ENCODE results near the gene BANP. TPM values are rescaled to one million over a fixed set of nuclear protein-coding genes. Genes with fewer than 3 reads are reported as not detected.
"Not testable (repeated sequence)": the region's sequence is repeated elsewhere in the genome, so short reads cannot be mapped to it uniquely, and the experiment has no call there.

BANP gene
- total and polyA plus RNA-seq, 4 donors, result 7.4 to 35.6 (median 19.7) TPM

- 83% methylated on average over 27 of the region's 27 CpGs for WGBS, 2 donors
- ATAC-seq (ENCODE audit: low FRiP score); DNase-seq; H3K9me3 ChIP-seq (ENCODE audit: control insufficient read depth, low read length); H3K27ac ChIP-seq (ENCODE audit: low read depth in 1 of 2, low read length in 2 of 2); H3K4me1 ChIP-seq (ENCODE audit: control insufficient read depth in 1 of 2, insufficient read depth in 2 of 2, low read length in 2 of 2); H3K36me3 ChIP-seq (ENCODE audit: control insufficient read depth in 1 of 2, insufficient read depth in 2 of 2, low read length in 1 of 2); H3K4me3 ChIP-seq (ENCODE audit: low read length in 2 of 2); H3K27me3 ChIP-seq (ENCODE audit: control insufficient read depth in 1 of 2, insufficient read depth in 2 of 2, low read length in 1 of 2); intact Hi-C loops (cut with DNase I): not testable (repeated sequence)
Measured at GRCh38 chr16:87914021-87914725, 37.1 kb upstream of the BANP start.

GRCh38 chr16:87914812-87915211 is 36.4 kb upstream of the BANP start:
- H3K36me3 ChIP-seq (ENCODE audit: control insufficient read depth in 1 of 2, insufficient read depth in 2 of 2, low read length in 1 of 2), result no peaks in the 10 kb centered on the region
- no peak overlapping the region for H3K27ac ChIP-seq (ENCODE audit: low read depth in 1 of 2, low read length in 2 of 2)
- no peaks in the 10 kb centered on the region for H3K9me3 ChIP-seq (ENCODE audit: control insufficient read depth, low read length)
- no peaks in the 10 kb centered on the region for H3K27me3 ChIP-seq (ENCODE audit: control insufficient read depth in 1 of 2, insufficient read depth in 2 of 2, low read length in 1 of 2)
- intact Hi-C loops (cut with DNase I), result no loop called here
- no peaks in the 10 kb centered on the region for H3K4me1 ChIP-seq (ENCODE audit: control insufficient read depth in 1 of 2, insufficient read depth in 2 of 2, low read length in 2 of 2)
- H3K4me3 ChIP-seq (ENCODE audit: low read length in 2 of 2), result no peak overlapping the region
- 92 to 94% methylated on average over 25 of the region's 25 CpGs for WGBS, 2 donors
- DNase-seq (no peak), ATAC-seq (ENCODE audit: low FRiP score) (no peak)

DNA sequence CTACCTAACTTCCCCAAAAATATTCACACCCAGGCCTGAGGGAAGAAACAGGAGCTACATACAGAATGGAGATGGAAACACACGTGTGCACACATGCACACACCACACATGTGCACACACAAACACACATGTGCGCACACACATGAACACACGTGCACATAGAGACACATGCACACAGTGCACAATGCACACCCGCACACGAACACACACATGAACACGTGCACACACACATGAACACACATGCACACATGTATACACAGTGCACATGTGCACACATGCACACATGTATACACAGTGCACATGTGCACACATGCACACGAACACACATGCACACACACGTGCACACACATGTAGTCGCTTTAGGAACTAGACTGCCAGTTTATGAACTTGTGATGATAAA is 33.7 kb upstream of the BANP start:
- intact Hi-C loops (cut with DNase I), result no loop called here
- H3K27ac ChIP-seq (ENCODE audit: low read depth in 1 of 2, low read length in 2 of 2), result no peak overlapping the region
- no peaks in the 10 kb centered on the region for H3K9me3 ChIP-seq (ENCODE audit: control insufficient read depth, low read length)
- ATAC-seq (ENCODE audit: low FRiP score), result no peak
- DNase-seq, result no peak
- no peaks in the 10 kb centered on the region for H3K27me3 ChIP-seq (ENCODE audit: control insufficient read depth in 1 of 2, insufficient read depth in 2 of 2, low read length in 1 of 2)
- H3K4me3 ChIP-seq (ENCODE audit: low read length in 2 of 2), result no peak overlapping the region
- 70 to 97% methylated on average over 9 of the region's 9 CpGs for WGBS, 2 donors
- H3K36me3 ChIP-seq (ENCODE audit: control insufficient read depth in 1 of 2, insufficient read depth in 2 of 2, low read length in 1 of 2), result no peaks in the 10 kb centered on the region
- H3K4me1 ChIP-seq (ENCODE audit: control insufficient read depth in 1 of 2, insufficient read depth in 2 of 2, low read length in 2 of 2), result no peaks in the 10 kb centered on the region

DNA sequence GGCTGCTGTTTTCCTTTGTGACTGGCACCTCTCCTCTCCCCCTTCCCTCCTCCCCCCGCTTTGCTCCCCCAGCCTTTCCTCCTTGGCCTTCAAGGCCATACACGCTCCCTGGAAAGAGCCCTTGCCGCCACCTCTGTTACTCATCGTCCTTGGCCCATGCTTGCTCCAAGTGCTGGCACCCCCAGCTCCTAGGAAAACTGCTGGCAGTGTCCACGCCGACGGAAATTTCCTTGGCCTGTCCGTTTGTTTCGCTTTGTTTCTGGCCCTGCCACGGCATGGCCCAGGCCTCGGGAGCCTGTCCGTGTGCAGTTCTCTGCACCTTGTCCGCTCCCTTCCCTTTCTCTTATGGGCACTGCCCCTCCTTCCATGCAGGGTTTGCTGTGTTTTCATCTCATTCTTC is 32.9 kb upstream of the BANP start:
- peak overlapping the region in 1 of 2 donors; percentile 47 for H3K27ac ChIP-seq (ENCODE audit: low read depth in 1 of 2, low read length in 2 of 2)
- DNase-seq, result peak; percentile 90 to 92
- H3K4me1 ChIP-seq (ENCODE audit: control insufficient read depth in 1 of 2, insufficient read depth in 2 of 2, low read length in 2 of 2), result no peaks in the 10 kb centered on the region
- H3K4me3 ChIP-seq (ENCODE audit: low read length in 2 of 2), result no peak overlapping the region
- intact Hi-C loops (cut with DNase I), result no loop called here
- H3K9me3 ChIP-seq (ENCODE audit: control insufficient read depth, low read length), result no peaks in the 10 kb centered on the region
- no peaks in the 10 kb centered on the region for H3K36me3 ChIP-seq (ENCODE audit: control insufficient read depth in 1 of 2, insufficient read depth in 2 of 2, low read length in 1 of 2)
- ATAC-seq (ENCODE audit: low FRiP score), result peak; percentile 83
- WGBS, 2 donors, result 7 to 20% methylated on average over 13 of the region's 13 CpGs
- no peaks in the 10 kb centered on the region for H3K27me3 ChIP-seq (ENCODE audit: control insufficient read depth in 1 of 2, insufficient read depth in 2 of 2, low read length in 1 of 2)

DNA sequence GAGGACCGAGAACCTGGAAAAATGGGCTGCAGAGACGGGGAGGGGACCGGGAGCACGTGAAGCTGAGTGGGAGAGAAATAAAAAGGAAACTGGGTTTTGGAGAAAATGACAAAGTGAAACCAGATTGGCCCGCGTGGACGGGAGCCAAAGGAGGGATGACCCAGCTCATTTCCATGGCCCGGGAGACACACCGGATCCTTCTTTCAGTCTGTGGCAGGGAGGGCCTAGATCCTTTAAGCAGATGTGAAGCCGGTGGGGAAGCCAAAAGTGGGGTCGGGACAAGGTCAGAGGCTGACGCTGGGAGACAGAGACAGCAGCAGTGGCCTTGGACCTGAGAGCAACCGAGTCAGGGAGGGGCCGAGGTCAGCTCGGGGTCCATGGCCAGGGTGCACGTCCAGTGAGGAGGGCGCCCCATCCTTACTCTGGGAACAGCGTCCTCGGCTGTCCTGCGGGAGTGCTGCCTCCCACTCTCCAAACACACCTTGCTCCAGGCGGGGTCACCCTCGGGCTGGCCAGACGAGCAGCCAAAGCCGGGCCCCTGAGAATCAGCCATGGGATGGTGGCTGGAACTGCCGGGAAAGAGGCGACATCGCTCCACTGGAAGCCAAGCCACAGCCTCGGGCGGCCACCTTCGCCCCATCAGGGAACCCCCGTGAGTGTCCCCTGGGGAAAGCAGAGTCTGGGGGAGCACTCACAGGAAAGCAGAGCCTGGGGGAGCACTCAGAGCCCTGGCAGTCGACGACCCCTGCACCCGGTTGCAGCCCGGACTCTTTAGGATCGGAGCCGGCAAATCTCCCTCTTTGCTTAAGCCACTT is 32.2 kb upstream of the BANP start:
- peak; percentile 81 to 87 for DNase-seq
- no peaks in the 10 kb centered on the region for H3K36me3 ChIP-seq (ENCODE audit: control insufficient read depth in 1 of 2, insufficient read depth in 2 of 2, low read length in 1 of 2)
- 73 to 75% methylated on average over 37 of the region's 37 CpGs for WGBS, 2 donors
- intact Hi-C loops (cut with DNase I), result no loop called here
- peak overlapping the region in 1 of 2 donors; percentile 47 for H3K27ac ChIP-seq (ENCODE audit: low read depth in 1 of 2, low read length in 2 of 2)
- no peak overlapping the region for H3K4me3 ChIP-seq (ENCODE audit: low read length in 2 of 2)
- peak; percentile 42 for ATAC-seq (ENCODE audit: low FRiP score)
- no peaks in the 10 kb centered on the region for H3K4me1 ChIP-seq (ENCODE audit: control insufficient read depth in 1 of 2, insufficient read depth in 2 of 2, low read length in 2 of 2)
- no peaks in the 10 kb centered on the region for H3K9me3 ChIP-seq (ENCODE audit: control insufficient read depth, low read length)
- H3K27me3 ChIP-seq (ENCODE audit: control insufficient read depth in 1 of 2, insufficient read depth in 2 of 2, low read length in 1 of 2), result no peaks in the 10 kb centered on the region

DNA sequence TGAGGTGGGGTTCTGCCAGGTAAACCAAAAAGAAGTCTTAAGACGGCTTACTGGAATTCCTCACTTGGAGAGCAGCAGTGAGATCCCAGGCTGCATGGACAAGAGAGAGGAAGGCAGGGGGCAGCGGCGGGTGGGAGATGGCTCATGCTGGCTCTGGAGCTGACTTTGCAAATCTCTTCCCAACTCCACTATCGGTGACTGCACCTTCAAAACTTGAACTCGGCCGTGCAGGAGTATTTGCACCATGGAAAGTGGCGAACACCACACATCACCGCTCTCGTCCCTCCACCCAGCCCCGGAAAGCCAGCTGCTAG is 31.6 kb upstream of the BANP start:
- no peak overlapping the region for H3K4me3 ChIP-seq (ENCODE audit: low read length in 2 of 2)
- no peaks in the 10 kb centered on the region for H3K36me3 ChIP-seq (ENCODE audit: control insufficient read depth in 1 of 2, insufficient read depth in 2 of 2, low read length in 1 of 2)
- H3K9me3 ChIP-seq (ENCODE audit: control insufficient read depth, low read length), result no peaks in the 10 kb centered on the region
- DNase-seq (no peak), ATAC-seq (ENCODE audit: low FRiP score) (no peak)
- intact Hi-C loops (cut with DNase I), result no loop called here
- 91 to 92% methylated on average over 10 of the region's 10 CpGs for WGBS, 2 donors
- H3K4me1 ChIP-seq (ENCODE audit: control insufficient read depth in 1 of 2, insufficient read depth in 2 of 2, low read length in 2 of 2), result no peaks in the 10 kb centered on the region
- H3K27ac ChIP-seq (ENCODE audit: low read depth in 1 of 2, low read length in 2 of 2), result no peak overlapping the region
- no peaks in the 10 kb centered on the region for H3K27me3 ChIP-seq (ENCODE audit: control insufficient read depth in 1 of 2, insufficient read depth in 2 of 2, low read length in 1 of 2)

DNA sequence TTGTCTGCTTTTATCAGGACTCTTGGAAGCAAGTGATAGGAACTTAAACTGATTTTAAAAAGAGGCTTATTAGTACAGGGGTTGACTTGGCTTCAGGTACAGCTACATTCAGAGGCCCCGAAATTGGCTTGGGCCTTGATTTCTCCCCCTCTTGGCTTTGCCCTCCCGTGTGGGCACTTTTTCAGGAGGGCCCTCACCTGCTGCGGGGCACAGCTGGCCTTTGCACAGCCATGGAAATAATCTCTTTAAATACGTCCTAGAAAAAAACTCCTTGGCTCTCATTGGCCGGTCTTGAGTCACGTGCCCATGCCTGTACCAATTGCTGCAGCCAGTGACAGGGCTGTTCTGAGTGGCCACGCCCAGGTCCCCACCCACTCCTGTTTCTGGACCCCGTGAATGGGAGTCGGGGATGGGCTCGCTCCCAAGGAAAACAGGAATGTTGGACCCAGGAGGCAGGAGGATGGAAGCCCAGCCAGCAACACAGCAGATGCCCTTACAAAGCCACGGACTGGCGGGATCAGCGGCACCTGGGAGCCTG is 29.9 kb upstream of the BANP start:
- 51 to 62% methylated on average over 13 of the region's 13 CpGs for WGBS, 2 donors
- DNase-seq (no peak), ATAC-seq (ENCODE audit: low FRiP score) (no peak)
- H3K9me3 ChIP-seq (ENCODE audit: control insufficient read depth, low read length), result no peaks in the 10 kb centered on the region
- no peaks in the 10 kb centered on the region for H3K4me1 ChIP-seq (ENCODE audit: control insufficient read depth in 1 of 2, insufficient read depth in 2 of 2, low read length in 2 of 2)
- no peak overlapping the region for H3K27ac ChIP-seq (ENCODE audit: low read depth in 1 of 2, low read length in 2 of 2)
- no peaks in the 10 kb centered on the region for H3K36me3 ChIP-seq (ENCODE audit: control insufficient read depth in 1 of 2, insufficient read depth in 2 of 2, low read length in 1 of 2)
- H3K27me3 ChIP-seq (ENCODE audit: control insufficient read depth in 1 of 2, insufficient read depth in 2 of 2, low read length in 1 of 2), result no peaks in the 10 kb centered on the region
- no peak overlapping the region for H3K4me3 ChIP-seq (ENCODE audit: low read length in 2 of 2)
- intact Hi-C loops (cut with DNase I), result no loop called here

DNA sequence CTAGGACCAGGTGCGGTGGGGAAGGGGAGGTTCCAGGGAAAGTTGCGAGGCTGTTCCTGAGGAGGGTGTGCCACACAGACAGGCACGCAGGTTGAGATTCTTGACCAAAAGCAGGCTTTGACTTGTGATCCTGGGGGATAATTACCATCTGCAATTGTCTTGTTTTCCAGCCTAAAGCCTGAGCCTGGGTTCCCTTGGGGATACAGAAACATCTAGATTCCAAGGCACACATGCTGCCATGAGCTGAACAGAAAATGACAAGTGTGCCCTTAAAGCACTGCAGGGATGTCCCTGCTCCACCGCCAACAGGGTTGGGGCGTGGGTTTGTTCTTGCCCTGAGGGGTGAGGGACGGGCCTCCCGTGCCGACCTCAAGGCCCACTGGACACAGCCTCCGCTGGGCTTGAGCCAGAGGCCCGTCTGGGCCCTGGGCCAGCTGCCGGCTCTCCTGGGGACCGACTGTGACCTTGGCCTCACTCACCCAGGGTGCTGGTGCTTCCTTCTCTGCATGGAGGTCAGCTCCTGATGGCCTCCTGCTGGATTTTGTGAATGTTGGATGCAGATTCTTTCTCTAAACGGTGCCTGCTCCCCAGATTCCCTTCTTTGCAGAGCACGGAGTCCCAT is 28.9 kb upstream of the BANP start:
- ATAC-seq (ENCODE audit: low FRiP score), result no peak
- H3K27ac ChIP-seq (ENCODE audit: low read depth in 1 of 2, low read length in 2 of 2), result no peak overlapping the region
- H3K36me3 ChIP-seq (ENCODE audit: control insufficient read depth in 1 of 2, insufficient read depth in 2 of 2, low read length in 1 of 2), result no peaks in the 10 kb centered on the region
- H3K4me1 ChIP-seq (ENCODE audit: control insufficient read depth in 1 of 2, insufficient read depth in 2 of 2, low read length in 2 of 2), result no peaks in the 10 kb centered on the region
- 43 to 49% methylated on average over 14 of the region's 14 CpGs for WGBS, 2 donors
- H3K4me3 ChIP-seq (ENCODE audit: low read length in 2 of 2), result no peak overlapping the region
- no peaks in the 10 kb centered on the region for H3K9me3 ChIP-seq (ENCODE audit: control insufficient read depth, low read length)
- intact Hi-C loops (cut with DNase I), result no loop called here
- H3K27me3 ChIP-seq (ENCODE audit: control insufficient read depth in 1 of 2, insufficient read depth in 2 of 2, low read length in 1 of 2), result no peaks in the 10 kb centered on the region
- DNase-seq, result no peak

Data from aorta (tissue), 5 donors.